Measurements from ENCODE around the gene DOCK1. TPM values are rescaled to one million over a fixed set of nuclear protein-coding genes. Genes with fewer than 3 reads are reported as not detected.

The DOCK1 gene
- total and polyA plus RNA-seq, 2 donors (not counting 1 experiment from before 2014, with no cell fraction given) = 20.5 to 91.0 TPM

DNA sequence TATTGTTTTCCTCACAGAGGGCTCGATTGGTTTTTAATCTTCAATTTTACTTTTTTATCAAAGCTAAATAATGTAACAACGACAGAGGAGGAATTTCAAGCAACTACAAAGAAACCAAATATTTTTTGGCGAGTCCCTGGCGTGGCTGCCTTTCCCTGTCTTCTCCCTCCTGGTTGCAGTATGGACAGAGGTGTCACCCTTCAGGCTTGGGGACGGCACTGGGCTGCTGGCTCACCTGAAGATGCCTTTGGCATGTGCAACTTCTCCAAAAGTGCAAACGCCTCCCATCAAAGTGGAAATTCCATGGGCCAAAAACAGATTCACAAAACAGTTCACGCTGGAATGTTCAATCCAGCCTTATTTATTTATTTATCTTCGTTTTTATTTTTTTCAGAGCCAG lies 51.9 kb downstream of the DOCK1 start:
- Histone ChIP-seq H3K4me1 (ENCODE audit: control insufficient read depth, extremely low read depth, insufficient read depth, low read length) (no peaks in the 10 kb centered on the region), H3K9ac (ENCODE audit: insufficient read depth, low read length) (no peak overlapping the region), H3K36me3 (ENCODE audit: control insufficient read depth, insufficient read depth, low read length) (no peaks in the 10 kb centered on the region), H4K20me1 (ENCODE audit: control insufficient read depth, extremely low read depth, insufficient read depth, low read length) (no peaks in the 10 kb centered on the region), H2AFZ (ENCODE audit: low read length) (no peak overlapping the region), H3K79me2 (ENCODE audit: control insufficient read depth, insufficient read depth, low read length) (peaks cover 44% of the 10 kb centered on the region), H3K9me3 (ENCODE audit: control insufficient read depth, insufficient read depth, low read depth, low read length) (peaks cover 2% of the 10 kb centered on the region), H3K27me3 (ENCODE audit: control insufficient read depth, insufficient read depth, low read length) (no peaks in the 10 kb centered on the region), H3K4me2 (ENCODE audit: extremely low read depth, insufficient read depth, low read length) (no peak overlapping the region), H3K4me3 (replicated peaks in 1 of 4; ENCODE audit: control extremely low read depth in 1 of 4, insufficient read depth in 1 of 4, low read depth in 3 of 4, low read length in 4 of 4) (no peak overlapping the region), H3K27ac (ENCODE audit: insufficient read depth, low read length) (no peak overlapping the region)
- DNase-seq (ENCODE audit: low read depth in 2 of 2) = no peak
- TF ChIP-seq, protein P1, sequence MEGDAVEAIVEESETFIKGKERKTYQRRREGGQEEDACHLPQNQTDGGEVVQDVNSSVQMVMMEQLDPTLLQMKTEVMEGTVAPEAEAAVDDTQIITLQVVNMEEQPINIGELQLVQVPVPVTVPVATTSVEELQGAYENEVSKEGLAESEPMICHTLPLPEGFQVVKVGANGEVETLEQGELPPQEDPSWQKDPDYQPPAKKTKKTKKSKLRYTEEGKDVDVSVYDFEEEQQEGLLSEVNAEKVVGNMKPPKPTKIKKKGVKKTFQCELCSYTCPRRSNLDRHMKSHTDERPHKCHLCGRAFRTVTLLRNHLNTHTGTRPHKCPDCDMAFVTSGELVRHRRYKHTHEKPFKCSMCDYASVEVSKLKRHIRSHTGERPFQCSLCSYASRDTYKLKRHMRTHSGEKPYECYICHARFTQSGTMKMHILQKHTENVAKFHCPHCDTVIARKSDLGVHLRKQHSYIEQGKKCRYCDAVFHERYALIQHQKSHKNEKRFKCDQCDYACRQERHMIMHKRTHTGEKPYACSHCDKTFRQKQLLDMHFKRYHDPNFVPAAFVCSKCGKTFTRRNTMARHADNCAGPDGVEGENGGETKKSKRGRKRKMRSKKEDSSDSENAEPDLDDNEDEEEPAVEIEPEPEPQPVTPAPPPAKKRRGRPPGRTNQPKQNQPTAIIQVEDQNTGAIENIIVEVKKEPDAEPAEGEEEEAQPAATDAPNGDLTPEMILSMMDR (conservative IDR thresholded peaks at IDR 0.05 in 1 of 2, IDR thresholded peaks at IDR 0.05 in 1 of 2; ENCODE audit: low read depth in 1 of 2, low read length in 2 of 2) = no peak
- TF ChIP-seq EZH2 (IDR thresholded peaks at IDR 0.05; ENCODE audit: low read length, missing control alignments) = no peak

DNA sequence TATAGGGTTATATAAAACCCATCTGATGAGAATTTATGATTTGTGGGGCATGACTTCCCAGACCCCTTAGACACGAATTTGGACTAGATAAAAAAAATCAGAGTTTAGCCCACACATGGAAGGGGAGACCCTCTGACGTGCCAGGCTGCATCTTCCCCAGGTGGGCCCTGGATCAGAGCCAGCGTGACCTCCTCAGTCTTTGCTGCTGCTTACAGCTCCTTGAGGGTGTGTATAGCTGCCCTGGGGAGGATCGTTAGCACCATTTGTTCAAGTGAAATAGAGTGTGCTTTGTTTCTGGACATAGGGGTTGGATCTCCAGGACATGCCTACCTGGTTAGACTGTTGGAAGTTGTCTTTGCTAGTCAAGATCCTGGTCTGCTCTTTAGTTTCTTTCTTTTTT lies 54.2 kb downstream of the DOCK1 start:
- Histone ChIP-seq H2AFZ (ENCODE audit: low read length) (no peak overlapping the region), H3K4me2 (ENCODE audit: extremely low read depth, insufficient read depth, low read length) (no peak overlapping the region), H3K4me3 (replicated peaks in 1 of 4; ENCODE audit: control extremely low read depth in 1 of 4, insufficient read depth in 1 of 4, low read depth in 3 of 4, low read length in 4 of 4) (no peak overlapping the region), H3K79me2 (ENCODE audit: control insufficient read depth, insufficient read depth, low read length) (peaks cover 30% of the 10 kb centered on the region), H3K9ac (ENCODE audit: insufficient read depth, low read length) (no peak overlapping the region), H3K9me3 (ENCODE audit: control insufficient read depth, insufficient read depth, low read depth, low read length) (no peaks in the 10 kb centered on the region), H3K4me1 (ENCODE audit: control insufficient read depth, extremely low read depth, insufficient read depth, low read length) (no peaks in the 10 kb centered on the region), H3K27me3 (ENCODE audit: control insufficient read depth, insufficient read depth, low read length) (no peaks in the 10 kb centered on the region), H3K27ac (ENCODE audit: insufficient read depth, low read length) (no peak overlapping the region), H3K36me3 (ENCODE audit: control insufficient read depth, insufficient read depth, low read length) (no peaks in the 10 kb centered on the region), H4K20me1 (ENCODE audit: control insufficient read depth, extremely low read depth, insufficient read depth, low read length) (no peaks in the 10 kb centered on the region)
- TF ChIP-seq, protein P1 (conservative IDR thresholded peaks at IDR 0.05 in 1 of 2, IDR thresholded peaks at IDR 0.05 in 1 of 2; ENCODE audit: low read depth in 1 of 2, low read length in 2 of 2) = no peak
- TF ChIP-seq EZH2 (IDR thresholded peaks at IDR 0.05; ENCODE audit: low read length, missing control alignments) = no peak
- DNase-seq (ENCODE audit: low read depth in 2 of 2) = no peak

DNA sequence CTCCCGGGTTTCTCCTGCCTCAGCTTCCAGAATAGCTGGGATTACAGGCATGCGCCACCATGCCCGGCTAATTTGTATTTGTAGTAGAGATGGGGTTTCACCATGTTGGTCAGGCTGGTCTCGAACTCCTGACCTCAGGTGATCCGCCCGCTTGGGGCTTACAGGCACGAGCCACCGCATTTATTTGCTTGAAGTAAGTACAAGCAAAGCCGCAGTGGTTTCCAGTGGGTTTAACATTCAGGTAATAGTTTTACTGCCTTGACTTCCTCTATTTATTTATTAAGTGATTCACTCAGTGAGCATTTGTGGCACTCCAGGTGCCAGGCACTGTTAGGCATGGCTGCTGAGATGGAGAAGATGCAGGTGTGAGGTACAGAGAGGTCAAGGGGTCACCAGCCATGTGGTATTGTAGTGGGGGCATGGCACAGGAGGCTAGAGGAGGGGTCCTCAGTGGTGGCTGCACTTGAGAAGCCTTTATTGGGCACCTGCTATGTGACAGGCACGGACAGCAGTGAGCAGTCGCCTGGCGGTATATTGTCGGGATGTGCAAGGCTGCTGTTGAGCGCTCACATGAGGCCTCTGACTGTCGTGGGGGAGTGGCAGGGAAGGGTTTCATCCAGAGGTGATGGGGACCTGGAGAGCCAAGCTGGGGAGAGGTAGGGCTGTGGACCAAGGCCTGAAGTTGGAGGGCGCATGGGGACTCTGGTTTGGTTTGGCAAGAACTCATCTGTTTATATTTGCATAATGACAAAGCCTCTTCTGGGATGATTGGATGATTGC lies 54.9 kb downstream of the DOCK1 start:
- Histone ChIP-seq H3K9me3 (ENCODE audit: control insufficient read depth, insufficient read depth, low read depth, low read length) (no peaks in the 10 kb centered on the region), H3K27me3 (ENCODE audit: control insufficient read depth, insufficient read depth, low read length) (no peaks in the 10 kb centered on the region), H3K4me1 (ENCODE audit: control insufficient read depth, extremely low read depth, insufficient read depth, low read length) (no peaks in the 10 kb centered on the region), H2AFZ (ENCODE audit: low read length) (no peak overlapping the region), H3K79me2 (ENCODE audit: control insufficient read depth, insufficient read depth, low read length) (peaks cover 29% of the 10 kb centered on the region), H3K4me2 (ENCODE audit: extremely low read depth, insufficient read depth, low read length) (no peak overlapping the region), H4K20me1 (ENCODE audit: control insufficient read depth, extremely low read depth, insufficient read depth, low read length) (no peaks in the 10 kb centered on the region), H3K9ac (ENCODE audit: insufficient read depth, low read length) (no peak overlapping the region), H3K4me3 (replicated peaks in 1 of 4; ENCODE audit: control extremely low read depth in 1 of 4, insufficient read depth in 1 of 4, low read depth in 3 of 4, low read length in 4 of 4) (no peak overlapping the region), H3K27ac (ENCODE audit: insufficient read depth, low read length) (no peak overlapping the region), H3K36me3 (ENCODE audit: control insufficient read depth, insufficient read depth, low read length) (no peaks in the 10 kb centered on the region)
- TF ChIP-seq, protein P1 (conservative IDR thresholded peaks at IDR 0.05 in 1 of 2, IDR thresholded peaks at IDR 0.05 in 1 of 2; ENCODE audit: low read depth in 1 of 2, low read length in 2 of 2) = no peak
- TF ChIP-seq EZH2 (IDR thresholded peaks at IDR 0.05; ENCODE audit: low read length, missing control alignments) = no peak
- no peak for DNase-seq (ENCODE audit: low read depth in 2 of 2)

Measured in fibroblast of lung (primary cell).